Measurements from ENCODE around the gene ITGB2.

ITGB2 gene

DNA sequence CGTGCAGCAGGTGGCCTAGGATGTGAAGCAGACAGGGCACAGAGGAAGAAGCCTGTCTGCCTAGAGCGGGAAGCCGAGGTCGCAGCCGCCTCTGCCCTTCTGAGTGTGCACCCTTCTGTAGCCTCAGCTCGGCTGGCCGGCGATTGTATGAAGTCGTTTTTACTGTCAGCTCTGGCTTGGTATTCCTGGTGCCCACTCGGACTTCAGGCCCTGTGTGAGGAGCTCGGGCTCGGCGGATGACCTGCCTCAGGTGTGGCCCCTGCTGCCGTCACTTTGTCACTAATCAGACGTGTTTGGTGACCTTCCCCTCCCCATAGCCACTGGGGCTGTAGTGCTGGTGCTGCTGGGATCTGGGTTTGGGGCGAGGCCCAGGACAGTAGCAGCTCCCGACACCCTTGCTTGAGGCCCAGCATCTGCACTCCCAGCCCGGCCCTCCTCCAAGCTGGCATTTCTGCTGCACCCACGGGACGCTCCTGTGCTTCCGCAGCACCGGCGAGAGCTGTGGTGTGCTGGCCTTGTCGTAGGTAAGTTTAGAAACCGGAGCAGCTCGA is 37.3 kb upstream of the ITGB2 start:
- DNase-seq (ENCODE audit: low spot score in 2 of 2) (no peak), ATAC-seq (no peak)
- Mint-ChIP-seq H3K4me1 (peaks cover 22% of the 10 kb centered on the region), H3K9me3 (no peaks in the 10 kb centered on the region), H3K36me3 (peaks cover 83% of the 10 kb centered on the region), H3K4me3 (no peak overlapping the region), H3K27ac (no peak overlapping the region)

DNA sequence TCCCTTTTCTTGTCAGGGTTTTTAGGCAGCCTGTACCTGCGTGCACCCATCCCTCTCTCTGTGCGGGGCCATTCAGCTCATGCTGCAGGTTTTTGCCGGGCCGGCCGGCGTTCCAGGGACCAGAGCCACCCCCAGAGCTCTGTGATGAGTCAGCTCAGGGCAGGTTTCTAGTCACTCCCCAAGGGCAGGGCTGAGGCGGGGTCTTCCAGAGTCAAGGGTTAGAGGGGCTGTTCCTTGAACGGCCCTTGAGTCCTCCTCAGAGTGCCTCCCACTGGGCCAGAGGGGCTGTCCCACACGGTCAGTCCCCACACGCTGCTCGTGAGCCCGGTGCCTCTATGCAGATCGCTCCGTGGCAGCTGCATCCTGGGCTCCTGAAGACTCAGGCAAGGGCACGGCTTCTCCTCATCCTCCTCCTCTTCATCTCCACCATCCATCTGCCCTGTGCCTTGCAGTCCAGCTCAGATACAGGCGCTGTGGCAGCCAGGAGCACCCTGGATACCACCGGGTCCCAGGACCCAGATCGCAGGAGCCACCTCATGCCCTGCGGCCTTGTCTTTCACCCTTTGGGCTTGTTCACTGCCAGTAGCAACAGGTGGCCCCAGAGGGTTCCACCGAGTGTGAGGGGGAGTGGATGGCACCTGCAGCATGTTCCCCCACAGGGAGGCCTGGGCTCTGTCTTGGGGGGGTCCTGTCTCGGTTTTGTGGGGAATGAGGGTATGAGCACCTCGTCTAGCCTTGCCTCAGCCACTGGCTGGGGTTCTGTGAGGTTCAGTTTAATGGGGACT is 36.5 kb upstream of the ITGB2 start:
- Mint-ChIP-seq H3K4me1 (peaks cover 27% of the 10 kb centered on the region), H3K36me3 (peaks cover 79% of the 10 kb centered on the region), H3K27ac (no peak overlapping the region), H3K4me3 (no peak overlapping the region), H3K9me3 (no peaks in the 10 kb centered on the region)
- ATAC-seq: no peak
- DNase-seq (ENCODE audit: low spot score in 2 of 2): no peak

DNA sequence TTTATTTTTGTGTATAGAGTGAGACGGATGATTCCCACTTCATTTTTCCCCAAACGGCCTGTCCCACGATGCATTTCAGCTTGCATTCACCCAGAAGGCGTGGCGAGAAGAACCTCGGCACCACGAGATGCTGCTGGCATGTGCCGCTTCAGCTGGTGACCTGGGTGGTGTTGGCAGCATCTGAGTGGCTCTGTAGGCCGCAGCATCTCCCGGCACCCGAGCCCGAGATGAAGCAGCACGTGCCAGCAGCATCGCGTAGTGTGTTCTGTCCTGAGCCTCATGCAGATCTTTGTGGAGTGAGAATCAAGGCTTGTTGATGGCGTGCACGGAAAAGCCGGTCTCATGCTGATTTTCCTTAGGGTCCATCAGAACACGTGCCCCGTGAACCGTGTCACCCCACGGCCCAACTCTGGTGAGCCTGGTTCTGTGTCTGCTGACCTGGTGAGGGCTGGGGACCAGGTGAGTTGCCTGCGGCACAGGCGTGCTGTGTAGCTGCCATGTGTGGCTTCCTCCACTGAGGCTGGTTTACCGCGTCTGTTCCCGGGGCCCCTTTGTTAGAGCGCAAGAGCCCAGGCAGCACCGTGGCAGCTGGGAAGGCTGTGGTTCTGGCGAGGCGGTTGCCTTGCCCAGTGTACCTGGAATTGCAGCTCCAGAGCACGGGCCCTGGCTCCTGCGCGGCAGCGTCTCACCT is 35.8 kb upstream of the ITGB2 start:
- peaks cover 72% of the 10 kb centered on the region for H3K36me3 Mint-ChIP-seq
- no peaks in the 10 kb centered on the region for H3K9me3 Mint-ChIP-seq
- DNase-seq (ENCODE audit: low spot score in 2 of 2): no peak
- no peak overlapping the region for H3K4me3 Mint-ChIP-seq
- H3K4me1 Mint-ChIP-seq: peaks cover 27% of the 10 kb centered on the region
- no peak for ATAC-seq
- no peak overlapping the region for H3K27ac Mint-ChIP-seq

DNA sequence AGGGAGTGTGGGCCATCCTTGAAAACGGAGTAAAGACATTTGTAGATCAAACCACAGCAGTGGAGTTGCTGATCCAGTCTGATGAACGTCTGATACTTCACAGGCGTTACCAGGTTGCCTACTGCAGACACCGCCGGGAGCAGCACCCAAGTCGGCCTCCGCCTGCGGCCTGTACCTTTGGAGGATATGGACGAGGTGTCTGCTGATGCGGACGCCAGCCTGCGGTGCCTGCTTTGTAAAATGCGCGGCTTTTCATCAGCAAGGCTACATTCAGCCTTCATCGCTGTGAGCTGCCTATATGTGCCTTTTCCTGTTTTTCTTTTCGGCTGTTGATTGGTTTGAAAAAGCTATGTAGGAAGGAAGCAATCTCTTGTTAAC is 35.1 kb upstream of the ITGB2 start:
- Mint-ChIP-seq H3K4me3 (no peak overlapping the region), H3K36me3 (peaks cover 65% of the 10 kb centered on the region), H3K9me3 (no peaks in the 10 kb centered on the region), H3K4me1 (peaks cover 27% of the 10 kb centered on the region), H3K27ac (no peak overlapping the region)
- no peak for DNase-seq (ENCODE audit: low spot score in 2 of 2)
- ATAC-seq: no peak

DNA sequence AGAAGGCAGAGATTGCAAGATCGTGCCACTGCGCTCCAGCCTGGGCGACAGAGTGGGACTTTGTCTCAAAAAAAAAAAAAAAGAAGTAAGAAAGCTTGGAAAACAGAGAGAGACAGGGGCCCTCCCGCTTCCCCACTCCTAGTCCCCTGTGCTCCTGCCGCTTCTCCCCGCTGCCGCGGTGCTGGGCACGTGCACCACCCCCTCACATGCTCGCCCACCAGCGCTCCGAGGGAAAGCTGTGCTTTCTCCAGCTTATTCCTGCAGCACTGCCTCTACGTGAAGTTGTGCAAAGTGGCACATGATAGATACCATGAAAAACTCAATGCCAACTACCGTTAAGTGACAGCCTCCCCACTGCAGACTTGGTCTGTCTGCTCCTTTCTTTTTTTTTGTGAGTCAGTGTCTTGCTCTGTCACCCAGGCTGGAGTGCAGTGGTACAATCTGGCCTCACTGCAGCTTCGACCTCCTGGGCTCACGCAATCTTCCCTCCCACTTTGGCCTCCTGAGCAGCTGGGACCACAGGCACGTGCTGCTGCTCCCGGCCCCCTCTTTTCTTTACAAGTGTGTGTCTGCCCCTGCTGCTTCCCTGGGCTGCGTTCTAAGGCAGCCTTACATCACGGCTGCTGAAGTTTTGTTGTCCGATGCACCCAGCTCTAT is 34.6 kb upstream of the ITGB2 start:
- no peak overlapping the region for H3K4me3 Mint-ChIP-seq
- DNase-seq (ENCODE audit: low spot score in 2 of 2) (no peak), ATAC-seq (no peak)
- peaks cover 27% of the 10 kb centered on the region for H3K4me1 Mint-ChIP-seq
- no peak overlapping the region for H3K27ac Mint-ChIP-seq
- H3K9me3 Mint-ChIP-seq: no peaks in the 10 kb centered on the region
- H3K36me3 Mint-ChIP-seq: peaks cover 60% of the 10 kb centered on the region

DNA sequence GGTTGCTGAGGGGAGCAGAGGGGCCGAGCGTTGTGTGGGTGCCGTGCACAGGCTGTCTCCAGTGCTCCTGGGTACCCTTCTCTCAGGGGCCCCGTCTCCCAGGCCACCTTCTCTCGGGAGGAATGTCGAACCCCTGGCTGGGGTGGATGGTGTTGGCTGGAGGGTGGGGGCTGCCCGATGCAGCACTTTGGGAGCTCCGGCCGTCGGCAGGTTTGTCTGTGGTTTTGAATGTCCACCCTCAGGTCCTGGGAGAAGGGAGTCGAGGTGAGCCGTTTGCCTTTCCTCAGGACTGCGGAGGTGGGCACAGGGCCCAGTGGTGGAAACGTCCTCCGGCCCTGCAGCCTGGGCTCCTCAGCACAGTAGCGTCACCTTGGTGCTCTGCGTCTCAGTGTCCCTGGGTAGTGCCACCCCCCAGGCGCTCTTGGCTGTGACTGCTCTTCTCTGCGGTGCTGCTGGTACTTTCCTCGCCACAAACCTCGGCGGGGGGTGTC is 33.6 kb upstream of the ITGB2 start:
- Mint-ChIP-seq H3K36me3 (peaks cover 51% of the 10 kb centered on the region), H3K4me3 (no peak overlapping the region)

DNA sequence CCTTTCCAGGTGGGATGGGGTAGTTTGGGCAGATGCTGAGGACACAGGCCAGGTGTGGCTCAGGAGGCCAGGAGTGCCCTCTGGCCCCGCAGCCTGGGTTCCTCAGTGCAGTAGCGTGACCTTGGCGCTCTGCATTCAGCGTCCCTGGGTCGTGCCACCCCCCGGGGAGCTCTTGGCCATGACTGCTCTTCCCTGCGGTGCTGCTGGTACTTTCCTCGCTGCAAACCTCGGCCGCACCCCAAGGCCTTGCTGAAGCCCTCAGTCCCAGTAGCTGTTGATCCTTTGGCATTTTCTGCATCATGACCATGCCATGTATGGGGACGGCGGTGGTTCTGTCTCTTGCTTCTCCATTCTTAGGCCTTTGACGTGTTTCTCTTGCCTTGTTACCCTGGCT is 32.9 kb upstream of the ITGB2 start:
- Mint-ChIP-seq H3K9me3 (no peaks in the 10 kb centered on the region), H3K4me3 (no peak overlapping the region), H3K36me3 (peaks cover 44% of the 10 kb centered on the region), H3K4me1 (peaks cover 33% of the 10 kb centered on the region), H3K27ac (no peak overlapping the region)
- DNase-seq (ENCODE audit: low spot score in 2 of 2) (no peak), ATAC-seq (no peak)

More for the DNA sequence above, 33.6 kb upstream of the ITGB2 start:
- Mint-ChIP-seq H3K9me3 (no peaks in the 10 kb centered on the region), H3K27ac (no peak overlapping the region), H3K4me1 (peaks cover 32% of the 10 kb centered on the region)
- ATAC-seq: no peak
- DNase-seq (ENCODE audit: low spot score in 2 of 2): no peak

DNA sequence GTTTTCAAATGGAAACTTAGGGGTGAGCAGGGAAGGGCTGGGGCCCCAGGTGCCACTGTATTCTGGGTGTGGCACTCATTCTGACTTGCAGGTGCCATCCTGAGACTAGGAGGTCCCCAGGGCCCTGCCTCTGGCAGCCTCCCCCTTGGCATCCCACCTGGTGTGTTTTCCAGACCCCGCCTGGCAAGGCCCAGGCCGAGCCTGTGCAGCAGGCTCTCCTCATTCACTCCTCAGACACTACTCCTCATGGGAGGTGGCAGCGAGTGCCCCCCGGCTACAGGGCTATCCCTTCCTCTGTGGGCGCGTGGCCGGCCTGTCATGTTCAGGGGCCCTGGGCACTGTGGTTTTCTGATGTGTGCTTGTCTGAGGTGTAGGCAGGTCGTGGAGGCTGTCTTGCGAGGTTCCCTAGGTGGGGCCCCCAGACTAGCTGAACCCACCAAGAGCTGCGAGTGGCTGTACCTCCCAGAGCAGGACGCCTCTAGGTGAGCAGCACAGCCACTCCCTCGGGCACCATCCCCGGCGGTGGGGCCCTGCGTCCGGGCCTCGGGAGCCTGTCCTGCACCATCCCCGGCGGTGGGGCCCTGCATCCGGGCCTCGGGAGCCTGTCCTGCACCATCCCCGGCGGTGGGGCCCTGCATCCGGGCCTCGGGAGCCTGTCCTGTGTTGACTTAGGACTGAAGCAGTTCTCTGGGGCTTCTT is 32.4 kb upstream of the ITGB2 start:
- no peak for ATAC-seq
- Mint-ChIP-seq H3K9me3 (no peaks in the 10 kb centered on the region), H3K27ac (peak overlapping the region; percentile 63), H3K4me1 (peaks cover 33% of the 10 kb centered on the region), H3K4me3 (no peak overlapping the region), H3K36me3 (peaks cover 39% of the 10 kb centered on the region)
- no peak for DNase-seq (ENCODE audit: low spot score in 2 of 2)

DNA sequence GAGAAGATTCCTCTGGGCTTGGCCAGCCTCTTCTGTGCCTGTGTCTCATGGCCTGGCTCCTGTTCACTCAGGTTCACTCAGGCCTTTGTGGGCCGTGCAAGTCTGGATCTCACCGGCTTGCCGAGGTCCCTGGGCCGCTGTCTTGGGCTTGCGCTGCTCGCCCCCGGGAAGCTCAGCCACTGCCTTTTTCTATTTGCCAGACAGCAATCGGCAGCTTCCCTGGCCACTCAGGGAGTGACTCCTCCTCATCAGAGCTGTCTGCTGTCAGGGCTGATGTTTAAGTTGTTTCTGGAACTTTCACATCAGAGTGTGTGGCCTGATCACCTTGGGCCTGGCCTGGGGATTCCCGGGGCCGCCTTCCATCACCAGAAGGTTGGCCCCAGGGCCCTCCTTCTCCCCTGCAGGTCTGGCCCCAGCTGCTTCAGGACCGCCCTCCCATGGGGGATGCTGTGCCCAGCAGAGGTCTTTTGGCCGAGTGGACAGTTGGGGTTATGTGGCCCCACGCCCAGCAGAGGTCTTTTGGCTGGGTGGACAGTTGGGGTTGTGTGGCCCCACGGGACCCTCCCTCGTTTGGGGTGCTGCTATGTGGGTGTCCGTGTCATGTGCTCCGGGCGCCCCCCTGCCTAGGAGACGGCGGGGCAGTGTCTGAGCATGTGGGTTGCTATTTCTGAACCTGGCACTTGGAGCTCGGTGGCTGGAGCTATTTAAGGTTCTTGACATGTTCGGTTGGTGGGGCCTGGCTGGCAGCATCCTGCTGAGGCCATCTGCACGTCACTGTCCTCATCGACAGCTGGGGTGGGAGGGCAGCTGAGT is 31.6 kb upstream of the ITGB2 start:
- H3K27ac Mint-ChIP-seq: peak overlapping the region; percentile 63
- ATAC-seq (no peak), DNase-seq (ENCODE audit: low spot score in 2 of 2) (no peak)
- peaks cover 34% of the 10 kb centered on the region for H3K4me1 Mint-ChIP-seq
- H3K4me3 Mint-ChIP-seq: no peak overlapping the region
- H3K36me3 Mint-ChIP-seq: peaks cover 31% of the 10 kb centered on the region
- no peaks in the 10 kb centered on the region for H3K9me3 Mint-ChIP-seq

DNA sequence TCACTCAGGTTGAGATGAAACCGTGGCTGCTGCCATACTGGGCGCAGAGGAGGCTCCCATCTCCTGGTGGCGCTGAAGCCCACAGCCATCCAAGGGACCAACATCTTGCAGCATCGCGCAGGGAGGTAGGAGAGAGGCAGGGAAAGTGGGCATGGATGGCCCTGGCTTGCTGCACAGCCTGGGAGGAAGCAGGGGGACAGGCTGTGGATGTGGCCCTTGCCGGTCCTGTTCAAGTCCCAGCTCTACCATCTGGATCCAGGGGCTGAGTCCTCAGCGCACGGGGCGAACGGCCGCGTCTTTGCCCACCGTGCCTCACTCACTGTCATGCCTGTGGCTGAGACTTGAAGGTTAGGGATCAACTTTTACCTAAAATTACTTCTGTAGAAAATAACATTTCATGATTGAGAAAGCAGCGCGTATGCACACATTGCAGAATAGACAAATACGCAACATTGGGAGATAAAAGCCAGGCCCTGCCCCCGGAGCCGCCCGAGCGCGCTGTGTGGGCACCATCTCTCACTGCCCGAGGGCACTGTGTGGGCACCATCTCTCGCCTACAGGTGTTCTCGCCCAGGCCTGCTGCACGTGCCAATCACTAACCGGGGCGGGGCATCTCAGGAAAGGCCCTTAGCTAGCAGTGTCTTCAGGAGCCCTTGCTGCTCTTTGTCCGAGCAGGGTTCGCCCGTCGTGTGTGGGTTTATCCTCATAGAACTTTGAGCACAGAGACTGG is 30.7 kb upstream of the ITGB2 start:
- Mint-ChIP-seq H3K36me3 (peaks cover 26% of the 10 kb centered on the region), H3K27ac (peak overlapping the region; percentile 58), H3K4me3 (no peak overlapping the region), H3K9me3 (no peaks in the 10 kb centered on the region), H3K4me1 (peaks cover 32% of the 10 kb centered on the region)
- DNase-seq (ENCODE audit: low spot score in 2 of 2): no peak
- no peak for ATAC-seq

DNA sequence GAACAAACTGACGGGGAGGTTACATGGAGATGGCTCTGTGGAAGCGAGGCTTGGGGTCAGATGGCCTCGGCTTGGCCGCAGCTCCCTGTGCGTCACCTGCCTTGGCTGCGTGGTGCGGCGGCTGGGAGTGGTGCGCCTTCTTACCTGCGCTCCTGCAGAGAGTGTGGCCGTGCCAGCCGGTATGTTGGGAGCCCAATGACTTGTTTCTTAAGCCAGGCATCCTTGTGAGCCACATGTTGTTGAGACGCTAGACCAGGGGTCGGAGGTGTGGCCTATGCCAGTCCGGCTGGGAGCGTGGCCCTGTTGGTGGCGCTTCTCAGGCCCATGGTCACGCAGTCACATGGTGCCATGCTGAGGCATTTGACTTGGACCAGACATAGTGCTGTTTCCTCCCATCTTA is 29.7 kb upstream of the ITGB2 start:
- Mint-ChIP-seq H3K4me1 (peaks cover 33% of the 10 kb centered on the region), H3K36me3 (peaks cover 26% of the 10 kb centered on the region)

DNA sequence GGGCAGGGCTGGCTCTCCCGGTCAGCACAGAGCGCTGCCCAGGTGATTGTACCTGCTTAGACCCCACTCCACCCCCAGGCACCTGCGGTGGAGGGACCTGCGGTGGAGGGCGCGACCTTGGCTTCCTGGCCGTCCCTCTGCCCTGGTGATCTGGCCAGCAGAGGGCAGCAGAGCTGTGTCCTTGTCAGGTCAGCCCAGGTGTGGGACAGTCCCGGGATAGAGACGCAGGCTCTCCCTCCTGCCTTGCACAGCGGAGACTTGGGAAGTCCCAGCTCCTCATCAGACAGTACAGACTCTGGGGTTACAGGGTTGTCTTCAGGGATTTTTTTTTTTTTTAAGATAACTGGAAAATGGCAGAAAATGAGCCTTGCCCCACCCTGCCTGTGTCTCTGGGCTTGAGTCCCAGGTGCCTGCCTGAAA is 29.1 kb upstream of the ITGB2 start:
- Mint-ChIP-seq H3K27ac (no peak overlapping the region), H3K4me1 (peaks cover 36% of the 10 kb centered on the region), H3K9me3 (no peaks in the 10 kb centered on the region), H3K36me3 (peaks cover 27% of the 10 kb centered on the region), H3K4me3 (no peak overlapping the region)
- peak; percentile 83 to 87 for DNase-seq (ENCODE audit: low spot score in 2 of 2)
- peak; percentile 87 for ATAC-seq

More for the DNA sequence above, 29.7 kb upstream of the ITGB2 start:
- Mint-ChIP-seq H3K27ac (no peak overlapping the region), H3K9me3 (no peaks in the 10 kb centered on the region), H3K4me3 (no peak overlapping the region)
- DNase-seq (ENCODE audit: low spot score in 2 of 2): no peak
- no peak for ATAC-seq

DNA sequence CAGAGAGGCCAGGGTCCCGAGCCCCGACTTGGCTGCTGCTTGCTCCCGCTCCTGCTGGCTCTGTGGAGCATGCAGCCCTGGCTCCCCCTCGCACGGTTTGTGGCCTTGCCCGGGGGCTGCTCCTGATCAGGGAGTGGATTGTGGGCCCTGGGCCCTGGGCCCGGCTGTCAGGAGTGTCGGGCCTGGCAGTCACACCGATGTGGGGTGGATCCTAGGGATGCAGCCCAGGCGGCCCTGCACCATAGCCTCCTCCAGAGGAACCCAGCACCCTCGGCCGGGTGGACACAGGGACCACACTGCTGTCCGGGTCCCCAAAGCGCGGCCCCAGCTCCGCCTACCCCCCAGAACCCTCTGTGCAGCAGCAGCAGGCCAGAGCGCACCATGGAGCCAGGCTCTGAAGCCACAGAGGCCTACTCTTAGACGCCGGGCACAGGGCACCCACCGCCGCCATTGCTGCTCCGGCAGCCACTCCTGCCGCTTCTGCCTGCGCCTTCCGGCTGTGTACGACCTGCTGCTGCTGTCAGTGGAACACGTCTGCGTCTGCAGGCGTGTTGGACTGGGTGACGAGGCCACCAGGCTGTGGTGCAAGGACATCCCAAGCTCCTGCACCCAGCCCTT is 28.6 kb upstream of the ITGB2 start:
- peaks cover 27% of the 10 kb centered on the region for H3K36me3 Mint-ChIP-seq
- peaks cover 41% of the 10 kb centered on the region for H3K4me1 Mint-ChIP-seq

More for the DNA sequence above, 28.6 kb upstream of the ITGB2 start:
- DNase-seq (ENCODE audit: low spot score in 2 of 2): no peak
- Mint-ChIP-seq H3K4me3 (no peak overlapping the region), H3K27ac (no peak overlapping the region), H3K9me3 (no peaks in the 10 kb centered on the region)
- ATAC-seq: peak; percentile 2
